ENCODE measurements around the gene TSPAN18. TPM values are rescaled to one million over a fixed set of nuclear protein-coding genes. Genes with fewer than 3 reads are reported as not detected.

Gene TSPAN18
- total and polyA plus RNA-seq, 2 of the 8 experiments (the other 6 are each of a cell fraction or from before 2014, with no cell fraction given): 5.2 to 10.2 TPM

DNA sequence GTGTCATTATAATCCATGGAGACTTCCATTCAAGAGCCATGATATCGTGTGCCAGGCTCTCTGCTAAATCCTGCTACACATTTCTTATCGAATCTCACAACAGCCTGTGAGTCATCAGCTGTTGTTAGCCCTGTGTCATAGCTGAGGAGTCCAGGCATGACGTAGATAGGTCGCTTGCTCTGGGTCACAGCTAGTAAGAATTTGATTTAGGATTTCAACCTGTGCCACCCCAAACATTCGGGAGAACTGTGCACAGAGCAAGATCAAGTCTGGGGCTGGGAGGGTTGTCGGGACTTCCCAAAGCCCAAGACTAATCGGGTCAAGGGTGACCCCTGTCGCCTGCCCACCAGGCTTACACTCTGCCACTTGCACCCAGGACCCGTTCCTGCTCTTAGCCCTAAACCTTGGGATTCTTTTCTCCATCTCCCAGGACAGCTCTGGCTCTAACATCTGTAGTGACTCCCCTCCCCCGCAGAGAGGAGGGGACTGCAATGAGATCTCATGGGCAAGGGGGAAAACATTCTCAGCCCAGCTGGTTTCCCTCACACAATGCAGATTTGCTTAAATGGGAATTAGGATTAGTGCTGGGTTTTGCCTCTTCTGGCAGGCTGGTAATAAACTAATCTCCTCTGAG lies 34.3 kb downstream of the TSPAN18 start:
- Histone ChIP-seq H3K36me3 (ENCODE audit: control insufficient read depth in 2 of 4, insufficient read depth in 4 of 4, low read length in 3 of 4) (no peaks in the 10 kb centered on the region), H2AFZ (ENCODE audit: low read length) (no peak overlapping the region), H3K18ac (ENCODE audit: extremely low read depth, low read length) (no peak overlapping the region), H3K79me1 (ENCODE audit: low read depth, low read length) (no peaks in the 10 kb centered on the region), H2BK120ac (replicated peaks; ENCODE audit: low read depth, low read length) (no peak overlapping the region), H3K23ac (ENCODE audit: insufficient read length) (no peak overlapping the region), H2BK12ac (ENCODE audit: low read depth, low read length) (no peak overlapping the region), H3K27me3 (replicated peaks in 1 of 4; ENCODE audit: control insufficient read depth in 3 of 4, extremely low read depth in 1 of 4, insufficient read depth in 3 of 4, low read length in 3 of 4) (peaks cover 0 to 9% (median 6%) of the 10 kb centered on the region in 4 experiments; a peak in 5 of 7 replicates), H2AK5ac (ENCODE audit: low read depth, low read length) (no peak overlapping the region), H3K4ac (replicated peaks; ENCODE audit: insufficient read length, low read depth, low read length) (no peak overlapping the region), H2BK15ac (ENCODE audit: low read length) (no peak overlapping the region), H3K56ac (replicated peaks; ENCODE audit: insufficient read length, low read depth, low read length) (no peak overlapping the region), H3K4me3 (ENCODE audit: extremely low read depth in 1 of 4, insufficient read depth in 2 of 4, low read depth in 3 of 4, low read length in 4 of 4) (no peak overlapping the region), H3K4me2 (ENCODE audit: insufficient read depth in 1 of 2, low read depth in 2 of 2, low read length in 2 of 2) (peak overlapping the region; percentile 12 to 20; a peak in 2 of 4 replicates), H3K23me2 (ENCODE audit: low read depth, low read length) (no peaks in the 10 kb centered on the region), H3K4me1 (replicated peaks in 1 of 4; ENCODE audit: control insufficient read depth in 3 of 4, insufficient read depth in 4 of 4, low read length in 3 of 4) (peaks cover 9 to 22% (median 14%) of the 10 kb centered on the region in 4 experiments), H2BK20ac (ENCODE audit: low read length) (0 out of 2 replicates have a peak overlapping the region, but pooled peaks have one; percentile 3), H2BK5ac (ENCODE audit: low read depth, low read length) (no peak overlapping the region), H3K9ac (replicated peaks in 1 of 4; ENCODE audit: extremely low read depth in 1 of 4, low read depth in 3 of 4, low read length in 3 of 4) (no peak overlapping the region), H3K79me2 (ENCODE audit: control insufficient read depth in 1 of 2, insufficient read depth in 2 of 2, low read length in 2 of 2) (no peaks in the 10 kb centered on the region), H3K14ac (ENCODE audit: insufficient read length) (no peak overlapping the region), H4K8ac (ENCODE audit: extremely low read depth, insufficient read depth, low read length) (no peak overlapping the region), H3K27ac (ENCODE audit: low read depth, low read length) (no peak overlapping the region), H3K9me3 (ENCODE audit: insufficient read depth in 2 of 2, low read depth in 1 of 2, low read length in 1 of 2) (no peaks in the 10 kb centered on the region), H4K20me1 (replicated peaks in 1 of 2; ENCODE audit: control insufficient read depth in 1 of 2, insufficient read depth in 2 of 2, low read length in 2 of 2) (peaks cover 0 to 2% of the 10 kb centered on the region in 2 experiments), H4K91ac (replicated peaks; ENCODE audit: insufficient read length, low read length) (no peak overlapping the region), H4K5ac (ENCODE audit: insufficient read length, low read depth, low read length) (no peak overlapping the region)
- POLR2A ChIA-PET (ENCODE audit: partially characterized antibody): interaction anchor here (1.7 to 1.9 kb wide), 2 partner anchors 13 to 150 kb away, joined by 4 to 7 read pairs; no protein-coding TSS in a partner anchor
- CTCF ChIA-PET (ENCODE audit: partially characterized antibody): interaction anchor here (0.7 to 10.1 kb wide), 37 partner anchors 10 to 293 kb away, joined by 3 to 132 read pairs (median 4); no protein-coding TSS in a partner anchor
- 37% methylated on average over 10 of the region's 10 CpGs; no CpG with 5 or more reads in 1 of the 2 experiments for WGBS, 2 experiments (ENCODE audit: extremely low coverage in 1 of 2, insufficient coverage in 1 of 2, insufficient read length in 1 of 2, insufficient replicate concordance in 2 of 2, low coverage in 1 of 2, low lambda C conversion rate in 2 of 2, missing lambda C conversion rate in 1 of 2)
- DNase-seq (ENCODE audit: low read depth in 1 of 2, low spot score in 2 of 2): peak; percentile 61 to 68
- TF ChIP-seq, protein P1, sequence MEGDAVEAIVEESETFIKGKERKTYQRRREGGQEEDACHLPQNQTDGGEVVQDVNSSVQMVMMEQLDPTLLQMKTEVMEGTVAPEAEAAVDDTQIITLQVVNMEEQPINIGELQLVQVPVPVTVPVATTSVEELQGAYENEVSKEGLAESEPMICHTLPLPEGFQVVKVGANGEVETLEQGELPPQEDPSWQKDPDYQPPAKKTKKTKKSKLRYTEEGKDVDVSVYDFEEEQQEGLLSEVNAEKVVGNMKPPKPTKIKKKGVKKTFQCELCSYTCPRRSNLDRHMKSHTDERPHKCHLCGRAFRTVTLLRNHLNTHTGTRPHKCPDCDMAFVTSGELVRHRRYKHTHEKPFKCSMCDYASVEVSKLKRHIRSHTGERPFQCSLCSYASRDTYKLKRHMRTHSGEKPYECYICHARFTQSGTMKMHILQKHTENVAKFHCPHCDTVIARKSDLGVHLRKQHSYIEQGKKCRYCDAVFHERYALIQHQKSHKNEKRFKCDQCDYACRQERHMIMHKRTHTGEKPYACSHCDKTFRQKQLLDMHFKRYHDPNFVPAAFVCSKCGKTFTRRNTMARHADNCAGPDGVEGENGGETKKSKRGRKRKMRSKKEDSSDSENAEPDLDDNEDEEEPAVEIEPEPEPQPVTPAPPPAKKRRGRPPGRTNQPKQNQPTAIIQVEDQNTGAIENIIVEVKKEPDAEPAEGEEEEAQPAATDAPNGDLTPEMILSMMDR (IDR thresholded peaks at IDR 0.05; ENCODE audit: control extremely low read depth in 1 of 3, insufficient read depth in 1 of 3, low read depth in 1 of 3, low read length in 3 of 3): peak; percentile 75 to 86 (median 85)
- peak; percentile 35; the same call in 1 of the 2 replicates for TF ChIP-seq KDM1A (IDR thresholded peaks at IDR 0.05; ENCODE audit: borderline replicate concordance, low read length)
- peak; percentile 88 to 90 for TF ChIP-seq RAD21 (IDR thresholded peaks at IDR 0.05 in 1 of 2, conservative IDR thresholded peaks at IDR 0.05 in 1 of 2; ENCODE audit: low read depth in 2 of 2, low read length in 2 of 2)
- no peak for TF ChIP-seq TAF7 (optimal IDR thresholded peaks at IDR 0.05; ENCODE audit: borderline replicate concordance, low read depth, low read length)
- TF ChIP-seq TBP (IDR thresholded peaks at IDR 0.05; ENCODE audit: low read depth, low read length): 0 out of 2 replicates have a peak, but pooled peaks have one; percentile 11
- no peak for TF ChIP-seq BRCA1 (IDR thresholded peaks at IDR 0.05; ENCODE audit: low read depth, low read length)
- TF ChIP-seq TCF12 (IDR thresholded peaks at IDR 0.05; ENCODE audit: low read depth, low read length): 0 out of 2 replicates have a peak, but pooled peaks have one; percentile 54
- peak; percentile 81 for FAIRE-seq
